Bronchial epithelial cell (primary cell): Measurements from ENCODE around the gene ARPC5. TPM values are rescaled to one million over a fixed set of nuclear protein-coding genes. Genes with fewer than 3 reads are reported as not detected.

Experiments used
- DNase-seq: peaks from one replicate; pipeline ENCODE4 v3.0.0-alpha.2; 2010; ENCODE audit warnings: low read depth
- FAIRE-seq: peaks from 2 replicates; lab custom pipeline; 2011; peaks lifted over from hg19 to GRCh38; lab: Jason Lieb, UNC
- H3K27me3 ChIP-seq: 2 replicates; pipeline ENCODE4 v1.5.1; 2011; ENCODE audit warnings: low read length; ENCODE audit not compliant: control insufficient read depth, insufficient read depth
- H3K36me3 ChIP-seq: 2 replicates; pipeline ENCODE4 v1.5.1; 2011; ENCODE audit warnings: low read length; ENCODE audit not compliant: control insufficient read depth, insufficient read depth
- H3K4me3 ChIP-seq: 2 replicates; pipeline ENCODE4 v1.5.1; 2011; ENCODE audit warnings: mild to moderate bottlenecking, low read depth, low read length, control low read depth
- CTCF ChIP-seq: IDR thresholded peaks from 2 replicates; pipeline ENCODE4 v1.5.1; 2011; ENCODE audit warnings: mild to moderate bottlenecking, moderate library complexity, low read length, control low read depth, inconsistent platforms; ENCODE audit not compliant: insufficient read depth, severe bottlenecking
- total RNA-seq: library from RNA; depleted of rRNA; stranded (reverse); fragments of >200 nt; gene quantifications from 2 replicates; pipeline ENCODE4 v1.2.1, GENCODE V29; 2014

ARPC5 gene
- total RNA-seq, 1 donor from 2014 or later, result 95.3 TPM

DNA sequence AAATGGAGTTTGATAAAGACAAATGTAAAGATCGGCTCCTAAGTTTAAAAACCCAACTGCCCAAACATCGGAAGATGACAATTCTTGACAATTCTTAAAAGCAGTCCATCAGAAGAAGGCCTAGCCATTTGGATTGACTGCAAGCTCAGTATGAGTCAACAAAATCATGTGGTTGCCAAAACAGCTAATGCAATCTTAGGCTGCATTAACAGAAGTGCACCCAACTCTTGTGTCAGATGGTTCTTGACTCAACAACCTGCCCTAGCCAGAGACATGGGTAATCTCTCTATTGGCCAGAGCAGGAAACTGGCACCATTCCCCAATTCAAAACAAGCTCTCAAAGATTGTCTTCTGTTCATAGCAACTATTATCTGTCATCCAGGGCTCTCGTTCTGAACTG lies 35.4 kb downstream of the ARPC5 start:
- Histone ChIP-seq H3K4me3 (no peak overlapping the region), H3K27me3 (no peaks in the 10 kb centered on the region), H3K36me3 (no peaks in the 10 kb centered on the region)
- DNase-seq (peak; percentile 95), FAIRE-seq (no peak)
- no peak for TF ChIP-seq CTCF

GRCh38 chr1:183598386-183598785 lies 37.2 kb downstream of the ARPC5 start:
- no peak overlapping the region for H3K4me3 ChIP-seq
- FAIRE-seq (no peak), DNase-seq (no peak)
- no peak for TF ChIP-seq CTCF
- no peaks in the 10 kb centered on the region for H3K36me3 ChIP-seq
- H3K27me3 ChIP-seq, result no peaks in the 10 kb centered on the region

GRCh38 chr1:183597656-183598347 lies 37.8 kb downstream of the ARPC5 start:
- FAIRE-seq (no peak), DNase-seq (no peak)
- Histone ChIP-seq H3K36me3 (no peaks in the 10 kb centered on the region), H3K4me3 (no peak overlapping the region), H3K27me3 (no peaks in the 10 kb centered on the region)
- TF ChIP-seq CTCF, result no peak

DNA sequence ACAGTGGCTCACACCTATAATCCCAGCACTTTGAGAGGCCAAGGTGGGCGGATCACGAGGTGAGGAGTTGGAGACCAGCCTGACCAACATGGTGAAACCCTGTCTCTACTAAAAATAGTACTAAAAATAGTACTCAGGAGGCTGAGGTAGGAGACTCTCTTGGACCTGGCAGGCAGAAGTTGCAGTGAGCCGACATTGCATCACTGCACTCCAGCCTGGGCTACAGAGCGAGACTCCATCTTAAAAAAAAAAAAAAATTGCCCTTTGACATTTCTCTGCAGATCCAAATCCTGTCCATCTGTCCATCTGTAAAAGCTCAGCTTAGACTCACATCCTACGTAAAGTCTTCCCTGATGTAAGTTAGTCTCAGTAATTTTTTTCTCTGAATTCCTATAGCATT lies 39.1 kb downstream of the ARPC5 start:
- H3K27me3 ChIP-seq, result no peaks in the 10 kb centered on the region
- H3K4me3 ChIP-seq, result no peak overlapping the region
- DNase-seq (no peak), FAIRE-seq (no peak)
- no peaks in the 10 kb centered on the region for H3K36me3 ChIP-seq
- TF ChIP-seq CTCF, result no peak

GRCh38 chr1:183595537-183595936 lies 40.0 kb downstream of the ARPC5 start:
- Histone ChIP-seq H3K36me3 (no peaks in the 10 kb centered on the region), H3K27me3 (no peaks in the 10 kb centered on the region), H3K4me3 (no peak overlapping the region)
- FAIRE-seq (no peak), DNase-seq (no peak)
- TF ChIP-seq CTCF, result no peak

- Histone ChIP-seq H3K4me3 (no peak overlapping the region), H3K27me3 (no peaks in the 10 kb centered on the region), H3K36me3 (no peaks in the 10 kb centered on the region)
- no peak for DNase-seq
- no peak for FAIRE-seq
- no peak for TF ChIP-seq CTCF
Measured at GRCh38 chr1:183593356-183593755, 42.2 kb downstream of the ARPC5 start.
